HG03108 (cell line): Measurements from ENCODE around the gene ENTPD1.
A peak's percentile ranks its signal among the peaks of the same experiment; 100 is the strongest.
"Not testable (repeated sequence)": the region's sequence is repeated elsewhere in the genome, so short reads cannot be mapped to it uniquely, and the experiment has no call there.

Experiments
- ATAC-seq: cut with Tn5 transposase; IDR thresholded peaks from one replicate; pipeline ENCODE4 v1.9.1; 2021; ENCODE audit warnings: moderate library complexity; ENCODE audit not compliant: unreplicated experiment

Gene ENTPD1

GRCh38 chr10:95758351-95759025 lies 2.5 kb downstream of the ENTPD1 start:
- peak; percentile 49 for ATAC-seq

GRCh38 chr10:95759233-95759826 lies 3.4 kb downstream of the ENTPD1 start:
- ATAC-seq = no peak

GRCh38 chr10:95761939-95762492 lies 6.1 kb downstream of the ENTPD1 start:
- no peak for ATAC-seq

- peak; percentile 78 for ATAC-seq
Measured at GRCh38 chr10:95767884-95768556, 12.1 kb downstream of the ENTPD1 start.

- ATAC-seq = no peak
Measured at GRCh38 chr10:95770084-95770720, 14.2 kb downstream of the ENTPD1 start.

GRCh38 chr10:95773454-95773853 lies 17.5 kb downstream of the ENTPD1 start:
- not testable (repeated sequence) for ATAC-seq

- ATAC-seq = not testable (repeated sequence)
Measured at GRCh38 chr10:95777638-95778037, 21.7 kb downstream of the ENTPD1 start.

- ATAC-seq = no peak
Measured at GRCh38 chr10:95782318-95782717, 26.4 kb downstream of the ENTPD1 start.

- ATAC-seq = peak; percentile 38
Measured at GRCh38 chr10:95783741-95784140, 27.8 kb downstream of the ENTPD1 start.

GRCh38 chr10:95784279-95784913 lies 28.4 kb downstream of the ENTPD1 start:
- no peak for ATAC-seq

GRCh38 chr10:95785317-95785716 lies 29.4 kb downstream of the ENTPD1 start:
- peak; percentile 41 for ATAC-seq

GRCh38 chr10:95785942-95786669 lies 30.1 kb downstream of the ENTPD1 start:
- ATAC-seq = no peak

GRCh38 chr10:95787447-95787846 lies 31.5 kb downstream of the ENTPD1 start:
- ATAC-seq = no peak

GRCh38 chr10:95788830-95789229 lies 32.9 kb downstream of the ENTPD1 start:
- no peak for ATAC-seq

GRCh38 chr10:95789902-95790301 lies 33.9 kb downstream of the ENTPD1 start:
- ATAC-seq = no peak

GRCh38 chr10:95790982-95791381 lies 35.0 kb downstream of the ENTPD1 start:
- ATAC-seq = no peak

- no peak for ATAC-seq
Measured at GRCh38 chr10:95791425-95791979, 35.5 kb downstream of the ENTPD1 start.

- ATAC-seq = no peak
Measured at GRCh38 chr10:95792211-95792780, 36.3 kb downstream of the ENTPD1 start.

- ATAC-seq = no peak
Measured at GRCh38 chr10:95792874-95793285, 36.9 kb downstream of the ENTPD1 start.
